ENCODE data around the gene ADIG. TPM values are rescaled to one million over a fixed set of nuclear protein-coding genes. Genes with fewer than 3 reads are reported as not detected.
A peak's percentile ranks its signal among the peaks of the same experiment; 100 is the strongest.

Gene ADIG
- total RNA-seq, 1 donor from 2014 or later, result 0.43 TPM

- no peak for ATAC-seq
- no peak for DNase-seq (ENCODE audit: missing footprints)
- intact Hi-C loops (cut with DNase I), result no loop called here
Observed at GRCh38 chr20:38624084-38624483, 43.1 kb downstream of the ADIG start.

- intact Hi-C loops (cut with DNase I), result no loop called here
- DNase-seq (ENCODE audit: missing footprints), result no peak
- no peak for ATAC-seq
Observed at GRCh38 chr20:38625896-38626295, 44.9 kb downstream of the ADIG start.

GRCh38 chr20:38626921-38627659 lies 46.1 kb downstream of the ADIG start:
- intact Hi-C loops (cut with DNase I), result no loop called here
- no peak for ATAC-seq
- DNase-seq (ENCODE audit: missing footprints), result no peak

GRCh38 chr20:38628580-38629470 lies 47.8 kb downstream of the ADIG start:
- DNase-seq (ENCODE audit: missing footprints) (no peak), ATAC-seq (no peak)
- intact Hi-C loops (cut with DNase I), result no loop called here

GRCh38 chr20:38629979-38630378 lies 49.0 kb downstream of the ADIG start:
- DNase-seq (ENCODE audit: missing footprints) (no peak), ATAC-seq (no peak)
- intact Hi-C loops (cut with DNase I), result no loop called here

GRCh38 chr20:38630727-38631126 lies 49.7 kb downstream of the ADIG start:
- DNase-seq (ENCODE audit: missing footprints) (no peak), ATAC-seq (no peak)
- intact Hi-C loops (cut with DNase I), result no loop called here

GRCh38 chr20:38631155-38632022 lies 50.4 kb downstream of the ADIG start:
- ATAC-seq, result no peak
- intact Hi-C loops (cut with DNase I), result no loop called here

GRCh38 chr20:38633577-38634093 lies 52.6 kb downstream of the ADIG start:
- intact Hi-C loops (cut with DNase I), result no loop called here
- ATAC-seq (peak; percentile 13), DNase-seq (ENCODE audit: missing footprints) (no peak)

More at GRCh38 chr20:38631155-38632022, 50.4 kb downstream of the ADIG start:
- DNase-seq (ENCODE audit: missing footprints), result no peak

GRCh38 chr20:38635721-38636288 lies 54.8 kb downstream of the ADIG start:
- no peak for ATAC-seq
- no peak for DNase-seq (ENCODE audit: missing footprints)
- intact Hi-C loops (cut with DNase I), result no loop called here

Other genes starting within 250 kb of the ADIG start
- 0.16 TPM for gene LBP, start 234.7 kb upstream of the ADIG start, total RNA-seq
- gene SNHG17, start 145.9 kb upstream of the ADIG start, total RNA-seq, result 5.6 TPM
- 21.9 TPM for gene RALGAPB, start 108.4 kb upstream of the ADIG start, total RNA-seq
- not detected for gene ARHGAP40, start 20.6 kb downstream of the ADIG start, total RNA-seq
- not detected for gene SLC32A1, start 143.3 kb downstream of the ADIG start, total RNA-seq
- gene ACTR5, start 167.3 kb downstream of the ADIG start, total RNA-seq, result 2.6 TPM
- 9.0 TPM for gene PPP1R16B, start 224.5 kb downstream of the ADIG start, total RNA-seq